HCT116 (cell line): Measurements from ENCODE around the gene BABAM2. TPM values are rescaled to one million over a fixed set of nuclear protein-coding genes. Genes with fewer than 3 reads are reported as not detected.

ENCODE experiments used
- ATAC-seq: fragments of 200-7000 bp; cut with Tn5 transposase; 2 replicates; pipeline ENCODE4 v1.9.1; 2020; ENCODE audit warnings: mild to moderate bottlenecking, moderate library complexity
- BruUV-seq: library from RNA; stranded (reverse); fragments of 400-500 nt; replicated peaks from 2 replicates; lab custom pipeline; 2021; lab: Mats Ljungman, UMichigan
- CTCF ChIA-PET: fragments of 300-600 bp; sonication (Branson Sonifier 250); formaldehyde crosslinking; loops from one replicate; lab custom pipeline; 2021; ENCODE audit warnings: antibody characterized with exemption; lab: Charles Lee
- POLR2A ChIA-PET: fragments of 300-600, 350-600 bp; sonication (Branson Sonifier 250); formaldehyde crosslinking; loops from one replicate; lab custom pipeline; 2021; ENCODE audit warnings: antibody characterized with exemption; lab: Charles Lee
- RAD21 ChIA-PET, 2 experiments: fragments of 300-600 bp; sonication (Branson Sonifier 250); formaldehyde crosslinking; loops; one replicate each; lab custom pipeline; 2023; ENCODE audit warnings: low total read pairs in 2 of 2; ENCODE audit not compliant: uncharacterized antibody in 2 of 2, unreplicated experiment in 2 of 2, low non-redundant PET in 1 of 2; lab: Charles Lee
- DNase-seq: peaks from one replicate; pipeline ENCODE4 v3.0.0-alpha.2; 2010; ENCODE audit warnings: low read depth, low spot score
- H2AFZ ChIP-seq: fragments of 200-600 bp; shearing (Covaris generic), sonication (generic); 2 replicates; pipeline ENCODE4 v1.6.1; 2017; ENCODE audit warnings: low read depth, mixed run types, mixed read lengths, antibody characterized with exemption, low read length; ENCODE audit not compliant: poor library complexity, severe bottlenecking
- H3K27ac ChIP-seq: 2 replicates; pipeline ENCODE4 v1.5.1; 2012; ENCODE audit warnings: low read depth, low read length
- H3K27me3 ChIP-seq: fragments of 200-600 bp; sonication (generic); 2 replicates; pipeline ENCODE4 v1.6.1; 2016; ENCODE audit warnings: mixed run types, low read length, mixed read lengths; ENCODE audit not compliant: insufficient read depth
- H3K36me3 ChIP-seq, 2 experiments: fragments of 200-500 bp in 1 of 2; fragments of 200-600 bp in 1 of 2; sonication (Bioruptor generic) in 1 of 2; sonication (generic) in 1 of 2; 2 replicates each; pipeline versions ENCODE4 v1.5.1 to v1.6.1; 2014 to 2016; ENCODE audit warnings: low read length in 2 of 2, inconsistent platforms in 1 of 2, mixed read lengths in 1 of 2, mixed run types in 1 of 2; ENCODE audit not compliant: insufficient read depth in 2 of 2, control insufficient read depth in 1 of 2
- H3K4me1 ChIP-seq, 2 experiments: fragments of 200-600 bp in 1 of 2; sonication (generic) in 1 of 2; 2 replicates each; pipeline versions ENCODE4 v1.5.1 to v1.6.1; 2012 to 2017; ENCODE audit warnings: low read length in 2 of 2, inconsistent platforms in 1 of 2, mild to moderate bottlenecking in 1 of 2, mixed read lengths in 1 of 2, mixed run types in 1 of 2, moderate library complexity in 1 of 2; ENCODE audit not compliant: insufficient read depth in 2 of 2, control insufficient read depth in 1 of 2
- H3K4me2 ChIP-seq: fragments of 200-600 bp; sonication (generic); 2 replicates; pipeline ENCODE4 v1.6.1; 2017; ENCODE audit warnings: mixed run types, low read length, mixed read lengths
- H3K4me3 ChIP-seq, 2 experiments: fragments of 200-600 bp in 1 of 2; sonication (generic) in 1 of 2; replicated peaks in 1 of 2; 2 replicates each; pipeline ENCODE4 v1.5.1; 2011 to 2016; ENCODE audit warnings: low read length in 2 of 2, control low read depth in 1 of 2, low read depth in 1 of 2, mild to moderate bottlenecking in 1 of 2, mixed read lengths in 1 of 2, mixed run types in 1 of 2
- H3K79me2 ChIP-seq: fragments of 200-600 bp; sonication (generic); 2 replicates; pipeline ENCODE4 v1.6.1; 2017; ENCODE audit warnings: mild to moderate bottlenecking, mixed run types, low read length, moderate library complexity, mixed read lengths; ENCODE audit not compliant: insufficient read depth
- H3K9ac ChIP-seq: fragments of 200-600 bp; sonication (generic); 2 replicates; pipeline ENCODE4 v1.6.1; 2016; ENCODE audit warnings: low read length, mixed read lengths
- H3K9me2 ChIP-seq: fragments of 200-600 bp; sonication (generic), shearing (Covaris generic); 2 replicates; pipeline ENCODE4 v1.6.1; 2017; ENCODE audit warnings: mixed run types, mild to moderate bottlenecking, moderate library complexity; ENCODE audit not compliant: insufficient read depth
- H3K9me3 ChIP-seq, 2 experiments: fragments of 200-500 bp in 1 of 2; fragments of 200-600 bp in 1 of 2; sonication (Bioruptor generic) in 1 of 2; sonication (generic) in 1 of 2; 2 replicates each; pipeline ENCODE4 v1.6.1; 2014 to 2017; ENCODE audit warnings: low read length in 2 of 2, mixed read lengths in 2 of 2, inconsistent platforms in 1 of 2, low read depth in 1 of 2, mild to moderate bottlenecking in 1 of 2, mixed run types in 1 of 2, moderate library complexity in 1 of 2; ENCODE audit not compliant: control insufficient read depth in 1 of 2, insufficient read depth in 1 of 2
- H4K20me1 ChIP-seq: fragments of 200-600 bp; sonication (generic), shearing (Covaris generic); 2 replicates; pipeline ENCODE4 v1.6.1; 2017; ENCODE audit warnings: mixed run types, mild to moderate bottlenecking, moderate library complexity; ENCODE audit not compliant: insufficient read depth
- CBX3 ChIP-seq: IDR thresholded peaks from 2 replicates; pipeline ENCODE4 v1.6.1; 2012; ENCODE audit warnings: low read depth
- CEBPB ChIP-seq: IDR thresholded peaks from 2 replicates; pipeline ENCODE4 v1.6.1; 2012; ENCODE audit warnings: low read depth
- EGR1 ChIP-seq: IDR thresholded peaks from 2 replicates; pipeline ENCODE4 v1.6.1; 2012; ENCODE audit warnings: low read depth
- ELF1 ChIP-seq: IDR thresholded peaks from 2 replicates; pipeline ENCODE4 v1.6.1; 2012; ENCODE audit warnings: low read depth, borderline replicate concordance
- EZH2 ChIP-seq: fragments of 200-600 bp; sonication (generic); IDR thresholded peaks from 2 replicates; pipeline ENCODE4 v1.6.1; 2017; ENCODE audit warnings: antibody characterized with exemption, mixed run types
- FOSL1 ChIP-seq: IDR thresholded peaks from 2 replicates; pipeline ENCODE4 v1.6.1; 2012; ENCODE audit warnings: low read depth
- POLR2A ChIP-seq: IDR thresholded peaks from 2 replicates; pipeline ENCODE4 v1.7.0; 2011; ENCODE audit warnings: borderline replicate concordance; ENCODE audit not compliant: insufficient read depth, insufficient read length; ENCODE audit errors: extremely low read depth
- POLR2AphosphoS5 ChIP-seq: IDR thresholded peaks from 2 replicates; pipeline ENCODE4 v1.6.1; 2011; ENCODE audit warnings: mild to moderate bottlenecking, low read depth, low read length, moderate library complexity
- RAD21 ChIP-seq: IDR thresholded peaks from 2 replicates; pipeline ENCODE4 v1.6.1; 2012; ENCODE audit warnings: low read depth, mild to moderate bottlenecking
- SIN3A ChIP-seq: IDR thresholded peaks from 2 replicates; pipeline ENCODE4 v1.6.1; 2012; ENCODE audit warnings: low read depth
- SP1 ChIP-seq: IDR thresholded peaks from 2 replicates; pipeline ENCODE4 v1.6.1; 2012; ENCODE audit warnings: low read depth
- ZFX ChIP-seq: fragments of 450-650 bp; IDR thresholded peaks from 2 replicates; pipeline ENCODE4 v1.6.1; 2017
- intact Hi-C: fragments of 100-400 bp; cut with micrococcal nuclease; formaldehyde crosslinking; loops from 2 replicates; pipeline ENCODE4 v1.10.0; 2022
- total RNA-seq: library from RNA; stranded (reverse); gene quantifications from one replicate; pipeline ENCODE4 v1.2.1, GENCODE V29; 2021; ENCODE audit not compliant: unreplicated experiment
- TF ChIP-seq, protein P1 (sequence below): IDR thresholded peaks from 2 replicates; pipeline ENCODE4 v1.6.1; 2012
- TF ChIP-seq, protein P2 (sequence below): IDR thresholded peaks from 2 replicates; pipeline ENCODE4 v1.6.1; 2012; ENCODE audit warnings: low read depth

BABAM2 gene
- total RNA-seq, 1 experiment from 2014 or later: 23.8 TPM

DNA sequence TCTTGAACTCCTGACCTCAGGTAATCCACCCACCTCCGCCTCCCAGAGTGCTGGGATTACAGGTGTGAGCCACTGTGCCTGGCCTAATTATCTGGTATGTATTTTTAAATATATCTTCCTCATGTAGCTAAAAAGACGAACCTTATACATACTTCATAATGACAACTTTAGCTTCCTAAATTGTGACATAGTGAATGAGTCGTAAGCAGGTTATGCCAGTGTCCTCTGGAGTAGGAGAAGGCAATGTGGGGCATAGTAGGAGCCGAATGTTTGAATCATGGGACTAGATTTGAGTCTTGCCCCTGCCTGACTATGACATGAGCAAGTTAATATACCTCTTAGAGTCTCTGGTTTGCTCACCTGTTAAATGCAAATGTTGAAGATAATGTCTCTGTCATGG is 406.4 kb downstream of the BABAM2 start (continued):
- TF ChIP-seq EGR1: no peak
- TF ChIP-seq ELF1: no peak
- TF ChIP-seq, protein P1, sequence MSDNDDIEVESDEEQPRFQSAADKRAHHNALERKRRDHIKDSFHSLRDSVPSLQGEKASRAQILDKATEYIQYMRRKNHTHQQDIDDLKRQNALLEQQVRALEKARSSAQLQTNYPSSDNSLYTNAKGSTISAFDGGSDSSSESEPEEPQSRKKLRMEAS: 0 out of 2 replicates have a peak, but pooled peaks have one; percentile 25
- no peak for TF ChIP-seq ZFX
- TF ChIP-seq, protein P2, sequence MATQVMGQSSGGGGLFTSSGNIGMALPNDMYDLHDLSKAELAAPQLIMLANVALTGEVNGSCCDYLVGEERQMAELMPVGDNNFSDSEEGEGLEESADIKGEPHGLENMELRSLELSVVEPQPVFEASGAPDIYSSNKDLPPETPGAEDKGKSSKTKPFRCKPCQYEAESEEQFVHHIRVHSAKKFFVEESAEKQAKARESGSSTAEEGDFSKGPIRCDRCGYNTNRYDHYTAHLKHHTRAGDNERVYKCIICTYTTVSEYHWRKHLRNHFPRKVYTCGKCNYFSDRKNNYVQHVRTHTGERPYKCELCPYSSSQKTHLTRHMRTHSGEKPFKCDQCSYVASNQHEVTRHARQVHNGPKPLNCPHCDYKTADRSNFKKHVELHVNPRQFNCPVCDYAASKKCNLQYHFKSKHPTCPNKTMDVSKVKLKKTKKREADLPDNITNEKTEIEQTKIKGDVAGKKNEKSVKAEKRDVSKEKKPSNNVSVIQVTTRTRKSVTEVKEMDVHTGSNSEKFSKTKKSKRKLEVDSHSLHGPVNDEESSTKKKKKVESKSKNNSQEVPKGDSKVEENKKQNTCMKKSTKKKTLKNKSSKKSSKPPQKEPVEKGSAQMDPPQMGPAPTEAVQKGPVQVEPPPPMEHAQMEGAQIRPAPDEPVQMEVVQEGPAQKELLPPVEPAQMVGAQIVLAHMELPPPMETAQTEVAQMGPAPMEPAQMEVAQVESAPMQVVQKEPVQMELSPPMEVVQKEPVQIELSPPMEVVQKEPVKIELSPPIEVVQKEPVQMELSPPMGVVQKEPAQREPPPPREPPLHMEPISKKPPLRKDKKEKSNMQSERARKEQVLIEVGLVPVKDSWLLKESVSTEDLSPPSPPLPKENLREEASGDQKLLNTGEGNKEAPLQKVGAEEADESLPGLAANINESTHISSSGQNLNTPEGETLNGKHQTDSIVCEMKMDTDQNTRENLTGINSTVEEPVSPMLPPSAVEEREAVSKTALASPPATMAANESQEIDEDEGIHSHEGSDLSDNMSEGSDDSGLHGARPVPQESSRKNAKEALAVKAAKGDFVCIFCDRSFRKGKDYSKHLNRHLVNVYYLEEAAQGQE: no peak
- TF ChIP-seq POLR2A: no peak
- TF ChIP-seq SIN3A: peak; percentile 41; the same call in 1 of the 2 replicates
- peak; percentile 67 for TF ChIP-seq FOSL1
- peak; percentile 87 for TF ChIP-seq CEBPB
- TF ChIP-seq RAD21: no peak; the same call in 1 of the 2 replicates
- TF ChIP-seq EZH2: no peak
- peak; percentile 66; the same call in 1 of the 2 replicates for TF ChIP-seq CBX3
- no peak for TF ChIP-seq POLR2AphosphoS5

DNA sequence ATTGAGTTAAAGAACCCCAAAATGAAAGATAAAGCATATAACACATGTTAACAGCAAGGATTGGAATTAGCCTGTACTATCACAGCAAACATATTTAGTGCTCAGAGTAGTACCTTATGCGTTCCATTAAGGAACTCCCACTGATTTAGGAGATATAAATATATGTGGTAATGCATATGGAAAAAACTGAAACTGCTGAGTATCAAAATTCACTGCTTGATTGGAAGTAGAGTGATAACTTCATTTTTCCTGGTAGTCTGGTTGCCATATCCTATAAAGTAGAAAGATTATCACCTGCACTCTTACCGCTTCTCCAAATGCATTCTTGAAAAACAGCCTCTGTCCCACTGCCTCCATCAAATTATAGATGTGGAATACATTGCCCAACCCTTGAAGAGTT is 407.0 kb downstream of the BABAM2 start:
- H3K4me1 ChIP-seq: peaks cover 17 to 39% of the 10 kb centered on the region in 2 experiments
- no peak for TF ChIP-seq SP1
- H3K27me3 ChIP-seq: no peaks in the 10 kb centered on the region
- no peaks in the 10 kb centered on the region for H3K9me3 ChIP-seq
- no peaks in the 10 kb centered on the region for H3K9me2 ChIP-seq
- BruUV-seq: no TSS peak
- CTCF ChIA-PET: no interaction called here
- POLR2A ChIA-PET: no interaction called here
- no peak overlapping the region for H3K4me3 ChIP-seq
- no peaks in the 10 kb centered on the region for H4K20me1 ChIP-seq
- H3K27ac ChIP-seq: no peak overlapping the region
- intact Hi-C loops: no loop called here
- H3K79me2 ChIP-seq: no peaks in the 10 kb centered on the region
- no peak overlapping the region for H2AFZ ChIP-seq
- no peak overlapping the region for H3K9ac ChIP-seq
- RAD21 ChIA-PET: no interaction called here
- no peak for DNase-seq
- H3K36me3 ChIP-seq: no peaks in the 10 kb centered on the region
- ATAC-seq: no peak
- H3K4me2 ChIP-seq: peak overlapping the region; percentile 67; the same call in 1 of the 2 replicates
